GM12875 (cell line): Measurements from ENCODE around the gene PON3.

Experiments
- H3K4me3 ChIP-seq: one replicate; pipeline ENCODE4 v1.5.1; 2011; ENCODE audit warnings: low read depth, low read length, control low read depth
- CTCF ChIP-seq: IDR thresholded peaks from 2 replicates; pipeline ENCODE4 v1.5.1; 2011; ENCODE audit warnings: low read depth, mild to moderate bottlenecking, control low read depth, inconsistent platforms, low read length, moderate library complexity, borderline replicate concordance; ENCODE audit not compliant: insufficient read depth

Gene PON3

GRCh38 chr7:95411666-95412065 lies 15.5 kb upstream of the PON3 start:
- TF ChIP-seq CTCF, result no peak
- H3K4me3 ChIP-seq, result no peak overlapping the region

GRCh38 chr7:95411036-95411435 lies 14.9 kb upstream of the PON3 start:
- no peak overlapping the region for H3K4me3 ChIP-seq
- no peak for TF ChIP-seq CTCF

- no peak overlapping the region for H3K4me3 ChIP-seq
- TF ChIP-seq CTCF, result no peak
Measured at GRCh38 chr7:95407751-95408150, 11.6 kb upstream of the PON3 start.

GRCh38 chr7:95405800-95406199 lies 9.6 kb upstream of the PON3 start:
- TF ChIP-seq CTCF, result no peak
- H3K4me3 ChIP-seq, result no peak overlapping the region

- no peak overlapping the region for H3K4me3 ChIP-seq
- no peak for TF ChIP-seq CTCF
Measured at GRCh38 chr7:95405208-95405607, 9.0 kb upstream of the PON3 start.

- no peak for TF ChIP-seq CTCF
- no peak overlapping the region for H3K4me3 ChIP-seq
Measured at GRCh38 chr7:95404316-95404865, 8.2 kb upstream of the PON3 start.

- TF ChIP-seq CTCF, result no peak
- H3K4me3 ChIP-seq, result no peak overlapping the region
Measured at GRCh38 chr7:95398155-95398940, 2.2 kb upstream of the PON3 start.
